Activated gamma-delta T cell (primary cell): ENCODE results near the gene MTA1.

Experiments used
- DNase-seq: peaks from one replicate; lab custom pipeline; 2025; lab: John Stamatoyannopoulos, UW
- total RNA-seq, 2 donors: gene quantifications; one replicate each; lab custom pipeline; 2026; lab: John Stamatoyannopoulos, UW

MTA1 gene
- 83.0 to 85.6 reads per million in 2 donors for total RNA-seq

DNA sequence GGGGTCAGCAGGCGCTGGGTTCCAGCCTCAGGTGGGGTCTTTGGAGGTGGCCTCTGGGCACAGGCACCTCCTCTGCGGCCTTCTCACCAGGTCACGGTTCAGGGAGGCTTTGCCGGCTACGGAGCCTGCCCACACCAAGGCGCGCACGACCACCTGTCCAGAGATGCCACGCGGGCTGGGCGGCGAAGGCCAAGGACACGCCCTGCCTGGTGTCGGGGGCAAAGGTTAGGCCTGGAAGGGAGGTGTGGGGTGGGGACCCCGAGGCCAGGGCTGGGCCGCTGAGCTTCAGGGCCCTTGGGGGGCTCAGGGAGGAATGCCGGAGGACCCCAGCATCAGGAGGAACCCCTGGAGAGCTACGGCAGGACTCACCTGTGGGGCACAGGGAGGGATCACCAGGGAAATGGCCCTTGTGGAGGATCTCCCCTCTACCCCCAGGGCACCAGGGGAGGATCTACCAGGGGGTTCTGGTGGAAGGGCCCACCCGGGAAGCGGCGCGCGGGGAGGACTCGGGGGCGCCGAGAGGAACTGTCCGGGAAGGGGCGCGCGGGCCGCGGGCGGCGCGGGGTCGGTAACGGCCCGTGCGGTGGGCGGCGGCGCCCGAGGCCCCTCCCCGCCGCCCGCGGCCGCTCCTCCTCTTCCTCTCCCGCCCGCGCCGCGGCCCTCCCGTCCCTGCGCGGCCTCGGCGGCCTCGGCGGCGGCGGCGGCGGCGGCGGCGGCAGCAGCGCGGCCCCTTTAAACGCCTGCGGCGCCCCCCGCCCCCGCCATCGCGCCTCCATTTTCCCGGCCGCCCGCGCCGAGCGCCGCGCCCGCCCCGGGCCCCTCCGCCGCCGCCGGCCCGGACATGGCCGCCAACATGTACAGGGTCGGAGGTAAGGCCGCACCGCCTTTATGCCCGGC is at the start of gene MTA1:
Gene MTA1, plus strand, starts transcription at position 633 of the 897 bp plus-strand sequence. Its CDS starts 209 bp downstream, at position 842.
- DNase-seq: peak; percentile 46

DNA sequence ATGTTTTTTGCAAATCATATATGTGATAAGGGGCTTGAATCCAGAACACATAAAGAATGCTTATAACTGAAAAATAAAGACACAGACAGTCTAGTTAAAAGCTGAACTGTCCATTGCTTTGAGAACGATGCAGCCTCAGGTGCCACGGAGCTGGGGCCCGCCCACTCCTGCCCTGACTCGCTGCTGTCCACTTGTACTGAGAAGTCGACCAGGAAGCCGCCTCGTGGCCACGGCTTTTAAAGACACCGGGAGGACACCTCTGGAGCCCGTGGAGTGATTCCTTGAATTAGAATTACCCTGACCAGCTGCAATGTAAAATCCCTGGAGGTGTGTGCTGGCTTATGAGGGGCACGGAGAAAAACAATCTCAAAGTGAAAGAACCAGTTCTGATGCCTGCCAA is 45.2 kb upstream of the MTA1 start:
- DNase-seq: no peak

DNA sequence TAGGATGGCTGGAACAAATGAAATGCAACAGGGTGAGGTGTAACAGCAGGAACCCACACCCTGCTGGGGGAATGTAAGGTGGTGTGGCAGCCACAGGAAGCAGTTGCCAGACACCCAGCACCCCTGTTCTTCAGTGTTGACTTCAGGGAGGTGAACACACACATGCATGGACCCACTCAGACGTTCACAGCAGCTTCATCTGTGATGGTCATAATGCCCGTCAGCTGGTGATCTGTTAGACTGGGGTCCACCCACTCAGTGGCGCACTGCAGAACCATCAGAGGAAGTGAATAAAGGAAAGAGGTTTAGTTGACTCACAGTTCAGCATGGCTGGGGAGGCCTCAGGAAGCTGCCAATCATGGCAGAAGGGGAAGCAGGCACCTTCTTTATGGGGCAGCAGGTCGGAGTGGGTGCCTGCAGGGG is 44.0 kb upstream of the MTA1 start:
- no peak for DNase-seq

DNA sequence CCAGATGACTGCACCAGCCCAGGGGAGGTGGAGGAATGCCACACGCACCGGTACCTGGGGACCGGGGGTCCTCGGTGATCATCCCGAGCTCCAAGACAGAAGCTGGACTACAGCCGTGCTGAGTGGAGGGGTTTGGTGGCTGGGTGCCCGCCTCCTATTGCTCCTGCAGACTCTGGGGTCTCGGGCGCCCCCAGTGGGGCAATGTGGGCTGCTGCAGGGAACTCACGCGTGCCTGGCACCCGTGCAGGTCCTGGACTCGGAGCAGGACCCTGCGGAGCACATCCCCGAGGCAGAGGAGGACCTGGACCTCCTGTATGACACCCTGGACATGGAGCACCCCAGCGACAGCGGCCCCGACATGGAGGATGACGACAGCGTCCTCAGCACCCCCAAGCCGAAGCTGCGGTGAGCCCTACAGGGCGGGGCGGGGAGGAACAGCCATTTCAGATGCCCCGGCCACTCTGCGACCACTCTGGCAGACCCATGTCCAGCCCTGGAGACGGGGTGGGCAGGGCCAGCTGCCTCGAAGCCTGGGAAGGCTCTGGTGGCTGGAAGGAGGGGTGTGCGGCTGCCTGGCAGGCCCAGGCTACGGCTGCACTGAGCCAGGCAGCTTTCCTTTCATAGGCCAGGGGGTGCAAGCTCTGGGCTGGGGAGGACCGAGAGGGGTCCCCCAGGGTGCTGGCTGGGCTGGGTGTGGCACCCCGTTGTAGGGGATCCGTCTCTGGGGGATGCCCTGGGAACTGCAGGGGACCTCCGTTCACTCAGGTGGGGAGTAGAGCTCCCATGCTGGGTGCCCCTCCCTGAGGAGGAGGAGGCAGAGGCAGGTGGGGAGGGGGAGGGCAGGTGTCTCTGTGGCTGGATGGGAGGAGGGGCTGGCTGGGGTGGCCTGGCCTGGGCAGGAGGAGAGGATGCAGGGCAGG is 42.8 kb upstream of the MTA1 start:
- DNase-seq: no peak

DNA sequence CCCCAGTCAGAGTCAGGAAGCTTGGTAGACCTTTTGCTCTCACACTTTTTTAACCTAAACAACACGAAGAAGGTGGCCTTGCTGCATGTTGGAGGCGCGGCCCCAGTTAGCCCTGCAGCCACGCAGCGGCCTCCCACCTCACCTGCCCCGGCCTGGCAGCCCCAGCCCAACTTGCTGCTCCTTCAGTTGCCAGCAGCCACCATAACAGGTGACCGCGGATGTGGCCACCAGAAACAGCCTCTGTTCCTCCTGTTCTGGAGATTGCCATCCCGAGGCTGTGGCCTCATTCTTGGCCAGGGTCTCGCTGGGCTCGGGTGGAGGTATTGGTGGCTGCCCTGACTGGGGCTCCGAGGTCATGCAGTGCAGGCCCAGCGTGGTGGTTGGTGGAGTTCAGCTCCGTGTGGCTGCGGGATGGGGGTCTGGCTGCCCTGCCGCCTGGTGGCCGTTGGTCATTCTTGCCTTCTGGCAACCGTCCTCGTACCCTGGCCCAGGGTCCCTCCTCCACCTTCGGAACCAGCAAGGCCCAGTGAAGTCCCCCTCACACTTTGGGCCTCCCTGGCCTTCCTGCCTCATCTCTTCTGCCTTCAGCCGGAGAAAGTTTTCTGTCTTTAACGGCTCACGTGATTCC is 42.0 kb upstream of the MTA1 start:
- no peak for DNase-seq

DNA sequence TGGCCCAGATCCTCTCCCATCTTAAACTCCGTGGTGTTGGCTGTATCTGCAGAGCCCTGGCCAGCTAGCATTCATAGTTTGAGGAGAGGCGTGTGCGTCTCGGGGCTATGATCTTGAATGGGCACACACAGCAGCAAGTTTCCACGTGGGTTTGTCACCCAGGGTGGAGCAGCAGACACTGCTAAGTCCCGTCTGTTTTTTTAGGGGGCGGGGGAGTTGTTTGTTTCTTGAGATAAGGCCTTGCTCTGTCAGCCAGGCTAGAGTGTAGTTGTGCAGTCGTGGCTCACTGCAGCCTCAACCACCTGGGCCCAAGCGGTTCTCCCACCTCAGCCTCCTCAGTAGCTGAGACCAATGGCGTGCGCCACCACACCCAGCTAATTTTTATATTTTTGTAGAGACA is 41.4 kb upstream of the MTA1 start:
- no peak for DNase-seq

GRCh38 chr14:105378873-105379685 is 40.5 kb upstream of the MTA1 start:
- no peak for DNase-seq

DNA sequence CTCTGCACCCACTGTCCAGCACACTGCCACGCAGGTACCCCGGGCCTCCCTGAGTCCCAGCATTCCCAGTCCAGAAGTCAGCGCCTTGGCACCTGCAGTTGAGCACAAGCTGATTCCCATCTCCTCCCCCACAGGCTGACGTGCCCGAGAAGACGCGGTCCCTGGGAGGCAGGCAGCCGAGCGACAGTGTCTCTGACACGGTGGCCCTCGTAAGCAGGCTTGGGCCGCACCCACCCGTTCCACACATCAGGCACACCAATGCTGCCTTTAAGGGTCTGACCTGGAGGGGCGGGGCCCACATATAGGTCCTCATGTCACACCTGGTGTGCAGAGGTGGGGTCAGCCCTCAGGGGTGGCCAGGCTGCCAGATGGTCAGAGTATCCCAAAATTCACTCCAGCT is 39.7 kb upstream of the MTA1 start:
- DNase-seq: no peak

GRCh38 chr14:105380756-105381155 is 38.9 kb upstream of the MTA1 start:
- no peak for DNase-seq

- DNase-seq: no peak
These were observed 37.9 kb upstream of the MTA1 start for GRCh38 chr14:105381446-105382342.

GRCh38 chr14:105382343-105383082 is 37.1 kb upstream of the MTA1 start:
- DNase-seq: no peak

DNA sequence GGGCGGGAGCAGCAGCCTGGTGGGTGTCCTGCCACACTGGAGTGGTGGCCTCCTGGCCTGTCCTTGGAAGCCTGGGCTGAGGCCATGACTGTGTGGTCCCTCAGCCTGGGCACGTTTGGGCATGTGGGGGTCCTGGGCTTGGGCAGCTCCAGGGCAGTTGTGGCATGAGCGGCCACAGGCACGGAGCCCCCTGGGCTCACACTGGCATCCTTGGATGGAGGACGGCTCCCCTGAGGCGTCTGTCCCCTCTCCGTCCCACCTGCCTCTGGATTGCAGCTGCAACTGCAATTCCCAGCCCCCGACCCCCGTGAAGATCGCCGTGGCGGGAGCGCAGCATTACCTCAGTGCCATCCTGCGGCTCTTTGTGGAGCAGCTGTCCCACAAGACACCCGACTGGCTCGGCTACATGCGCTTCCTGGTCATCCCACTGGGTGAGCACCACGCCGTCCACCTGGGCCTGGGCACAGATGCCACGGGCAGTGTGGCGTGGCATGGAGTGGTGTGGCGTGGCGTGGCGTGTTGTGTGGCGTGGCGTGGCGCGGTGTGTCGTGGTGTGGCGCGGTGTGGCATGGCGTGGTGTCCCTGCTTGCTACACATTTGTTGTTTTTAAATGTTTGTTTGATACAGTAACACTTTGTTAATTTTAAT is 36.4 kb upstream of the MTA1 start:
- DNase-seq: no peak

GRCh38 chr14:105384041-105384557 is 35.5 kb upstream of the MTA1 start:
- no peak for DNase-seq

DNA sequence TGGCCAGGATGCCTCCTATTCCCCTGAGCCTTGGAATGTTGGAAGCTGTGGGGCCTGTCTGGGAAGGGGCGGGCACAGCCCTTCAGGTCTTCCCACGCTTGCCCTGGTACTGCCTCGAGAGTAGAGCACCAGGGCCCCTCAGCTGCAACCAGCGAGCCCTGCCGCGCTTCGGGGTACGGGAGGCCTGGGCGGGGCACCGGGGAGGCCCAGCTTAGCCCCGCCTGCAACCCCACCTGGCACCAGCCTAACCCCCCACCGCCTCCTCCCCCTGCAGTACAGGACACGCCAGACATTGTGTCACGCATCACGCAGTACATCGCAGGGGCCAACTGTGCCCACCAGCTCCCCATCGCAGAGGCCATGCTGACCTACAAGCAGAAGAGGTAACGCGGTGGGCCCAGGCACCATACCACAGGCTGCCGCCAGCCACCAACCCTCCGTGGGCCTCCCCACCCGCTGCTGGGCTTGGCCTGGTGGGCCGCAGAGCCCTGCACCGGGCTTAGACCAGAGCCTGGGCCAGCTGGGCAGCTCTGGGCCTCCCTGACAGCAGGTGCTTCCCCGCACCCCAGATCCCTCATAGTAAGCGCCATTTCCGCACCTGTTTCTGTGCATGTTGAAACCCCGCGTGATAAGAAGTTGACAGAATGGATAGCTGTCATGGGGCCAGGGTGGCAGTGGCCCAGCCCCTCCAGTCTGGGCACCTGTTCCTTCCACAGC is 34.9 kb upstream of the MTA1 start:
- no peak for DNase-seq

DNA sequence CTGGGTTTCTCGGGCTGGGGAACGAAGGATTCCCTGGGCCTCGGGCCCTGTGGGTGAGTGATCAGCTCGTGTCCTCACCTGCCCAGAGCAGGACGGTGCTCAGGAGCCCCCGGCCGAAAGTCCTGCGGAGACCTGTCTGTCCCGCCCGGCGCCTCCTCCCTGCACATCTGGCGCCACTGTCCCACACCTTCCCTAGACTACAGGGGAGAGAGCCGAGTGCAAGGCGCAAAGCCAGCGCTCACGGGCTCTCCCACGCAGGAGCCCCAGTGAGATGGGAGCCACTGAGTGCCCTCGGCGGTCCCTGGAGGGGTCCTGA is 34.3 kb upstream of the MTA1 start:
- DNase-seq: no peak

GRCh38 chr14:105385698-105386365 is 33.8 kb upstream of the MTA1 start:
- no peak for DNase-seq
